ENCODE results near the gene ASB6. TPM values are rescaled to one million over a fixed set of nuclear protein-coding genes. Genes with fewer than 3 reads are reported as not detected.
A peak's percentile ranks its signal among the peaks of the same experiment; 100 is the strongest.

Gene ASB6
- total and polyA plus RNA-seq, 2 of the 13 experiments (the other 11 are each of a cell fraction or from before 2014, with no cell fraction given) = 8.2 to 8.4 TPM

DNA sequence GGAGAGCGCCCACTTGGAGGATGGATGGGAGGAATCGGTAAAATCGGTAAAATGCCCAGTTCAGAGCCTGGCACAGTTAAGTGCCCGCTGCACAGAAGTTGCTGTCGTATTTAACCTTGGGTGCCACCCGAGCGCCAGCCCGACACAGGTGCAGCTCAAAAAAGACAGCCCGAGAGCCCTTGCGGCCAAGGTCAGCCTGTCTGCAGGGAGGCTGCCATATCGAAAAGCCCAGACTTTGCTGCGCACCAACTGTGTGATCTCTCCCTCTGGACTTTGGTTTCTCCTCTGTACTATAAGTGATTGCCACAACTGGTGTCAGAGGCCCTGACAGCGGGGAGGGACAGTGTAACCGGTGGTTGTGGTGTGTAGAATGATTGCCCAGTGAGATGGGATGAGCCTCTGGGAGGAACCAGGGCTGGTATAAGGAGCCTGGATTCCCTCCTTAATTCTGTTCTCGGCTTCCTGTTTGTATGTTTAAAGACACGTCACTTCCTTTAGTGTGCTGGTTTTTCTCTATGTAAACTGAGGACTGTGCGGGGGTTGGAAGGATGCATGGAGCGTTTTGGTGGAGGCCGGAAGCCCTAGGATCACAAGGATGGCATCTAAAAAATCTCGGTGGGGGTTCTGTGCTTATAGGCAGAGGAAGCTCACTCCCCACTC, 15.2 kb downstream of the ASB6 start (continued):
- TF ChIP-seq SUZ12 (IDR thresholded peaks at IDR 0.05; ENCODE audit: low read depth, low read length) = no peak
- TF ChIP-seq ZNF331 (CRISPR knock-in tag; IDR thresholded peaks at IDR 0.05) = 0 out of 2 replicates have a peak, but pooled peaks have one; percentile 12
- no peak for TF ChIP-seq ZNF333 (CRISPR knock-in tag; IDR thresholded peaks at IDR 0.05; ENCODE audit: borderline replicate concordance)
- no peak for TF ChIP-seq ATF7 (IDR thresholded peaks at IDR 0.05)
- no peak; the same call in 1 of the 2 replicates for TF ChIP-seq ATF7 (CRISPR knock-in tag; IDR thresholded peaks at IDR 0.05)
- peak; percentile 90 for TF ChIP-seq HNF4A (CRISPR knock-in tag; IDR thresholded peaks at IDR 0.05)
- peak; percentile 29; the same call in 1 of the 2 replicates for TF ChIP-seq CREB1 (IDR thresholded peaks at IDR 0.05)
- TF ChIP-seq CREB1 (CRISPR knock-in tag; IDR thresholded peaks at IDR 0.05) = peak; percentile 79; the same call in 1 of the 2 replicates
- TF ChIP-seq DR1 (CRISPR knock-in tag; IDR thresholded peaks at IDR 0.05) = 0 out of 2 replicates have a peak, but pooled peaks have one; percentile 20
- no peak for TF ChIP-seq ZNF138 (CRISPR knock-in tag; IDR thresholded peaks at IDR 0.05; ENCODE audit: low read depth)
- TF ChIP-seq ZNF724P (CRISPR knock-in tag; IDR thresholded peaks at IDR 0.05; ENCODE audit: borderline replicate concordance) = no peak
- no peak for TF ChIP-seq ZNF431 (CRISPR knock-in tag; IDR thresholded peaks at IDR 0.05; ENCODE audit: borderline replicate concordance, low read depth)
- no peak for TF ChIP-seq SRSF1 (optimal IDR thresholded peaks at IDR 0.05; ENCODE audit: low read depth, low read length)
- TF ChIP-seq HDAC2 (CRISPR knock-in tag; IDR thresholded peaks at IDR 0.05) = peak; percentile 36; the same call in 1 of the 2 replicates
- TF ChIP-seq, protein P1, sequence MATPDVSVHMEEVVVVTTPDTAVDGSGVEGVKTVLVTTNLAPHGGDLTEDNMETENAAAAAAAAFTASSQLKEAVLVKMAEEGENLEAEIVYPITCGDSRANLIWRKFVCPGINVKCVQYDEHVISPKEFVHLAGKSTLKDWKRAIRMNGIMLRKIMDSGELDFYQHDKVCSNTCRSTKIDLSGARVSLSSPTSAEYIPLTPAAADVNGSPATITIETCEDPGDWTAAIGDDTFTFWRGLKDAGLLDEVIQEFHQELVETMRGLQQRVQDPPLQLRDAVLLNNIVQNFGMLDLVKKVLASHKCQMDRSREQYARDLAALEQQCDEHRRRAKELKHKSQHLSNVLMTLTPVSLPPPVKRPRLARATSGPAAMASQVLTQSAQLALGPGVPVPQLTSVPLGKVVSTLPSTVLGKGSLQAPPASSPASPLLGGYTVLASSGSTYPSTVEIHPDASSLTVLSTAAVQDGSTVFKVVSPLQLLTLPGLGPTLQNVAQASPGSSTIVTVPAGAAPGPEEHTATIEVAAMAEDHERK (CRISPR knock-in tag; IDR thresholded peaks at IDR 0.05; ENCODE audit: low read depth) = no peak
- 0 out of 2 replicates have a peak, but pooled peaks have one; percentile 2 for TF ChIP-seq ATF1 (CRISPR knock-in tag; IDR thresholded peaks at IDR 0.05)
- TF ChIP-seq NFIC (IDR thresholded peaks at IDR 0.05; ENCODE audit: low read length) = no peak
- TF ChIP-seq, protein P2, sequence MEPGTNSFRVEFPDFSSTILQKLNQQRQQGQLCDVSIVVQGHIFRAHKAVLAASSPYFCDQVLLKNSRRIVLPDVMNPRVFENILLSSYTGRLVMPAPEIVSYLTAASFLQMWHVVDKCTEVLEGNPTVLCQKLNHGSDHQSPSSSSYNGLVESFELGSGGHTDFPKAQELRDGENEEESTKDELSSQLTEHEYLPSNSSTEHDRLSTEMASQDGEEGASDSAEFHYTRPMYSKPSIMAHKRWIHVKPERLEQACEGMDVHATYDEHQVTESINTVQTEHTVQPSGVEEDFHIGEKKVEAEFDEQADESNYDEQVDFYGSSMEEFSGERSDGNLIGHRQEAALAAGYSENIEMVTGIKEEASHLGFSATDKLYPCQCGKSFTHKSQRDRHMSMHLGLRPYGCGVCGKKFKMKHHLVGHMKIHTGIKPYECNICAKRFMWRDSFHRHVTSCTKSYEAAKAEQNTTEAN (CRISPR knock-in tag; conservative IDR thresholded peaks at IDR 0.05) = 0 out of 2 replicates have a peak, but pooled peaks have one; percentile 48
- TF ChIP-seq ZSCAN30 (CRISPR knock-in tag; IDR thresholded peaks at IDR 0.05) = no peak
- TF ChIP-seq PPARG (CRISPR knock-in tag; conservative IDR thresholded peaks at IDR 0.05) = 0 out of 2 replicates have a peak, but pooled peaks have one; percentile 21
- TF ChIP-seq SRSF4 (IDR thresholded peaks at IDR 0.05; ENCODE audit: low read depth, low read length, poor library complexity, severe bottlenecking) = no peak
- TF ChIP-seq IRF1 (CRISPR knock-in tag; IDR thresholded peaks at IDR 0.05; ENCODE audit: low read depth) = no peak
